SU-DHL-6 (cell line): Measurements from ENCODE around the gene FAM47E.

Source experiments
- H2AFZ ChIP-seq: fragments of 200-600 bp; sonication (generic); 2 replicates; pipeline ENCODE4 v1.6.1; 2014; ENCODE audit warnings: low read depth, mild to moderate bottlenecking, moderate library complexity, mixed read lengths, antibody characterized with exemption, low read length; ENCODE audit not compliant: severe bottlenecking
- H3F3A ChIP-seq: fragments of 200-600 bp; shearing (Covaris generic); 2 replicates; pipeline ENCODE4 v1.6.0; 2016; ENCODE audit warnings: antibody characterized with exemption, mild to moderate bottlenecking; ENCODE audit not compliant: insufficient read depth
- H3K27ac ChIP-seq: fragments of 200-600 bp; sonication (generic); 2 replicates; pipeline ENCODE4 v1.5.1; 2016; ENCODE audit warnings: low read depth, mild to moderate bottlenecking, low read length, moderate library complexity, mixed read lengths
- H3K27me3 ChIP-seq: fragments of 200-600 bp; sonication (generic), shearing (Covaris generic); 2 replicates; pipeline ENCODE4 v1.6.0; 2014; ENCODE audit warnings: mild to moderate bottlenecking, low read length
- H3K36me3 ChIP-seq: fragments of 200-600 bp; sonication (generic); 2 replicates; pipeline ENCODE4 v1.6.1; 2014; ENCODE audit warnings: mild to moderate bottlenecking, low read length, mixed read lengths
- H3K4me2 ChIP-seq: fragments of 300-600, 200-600 bp; shearing (Covaris generic), sonication (generic); 2 replicates; pipeline ENCODE4 v1.6.0; 2014; ENCODE audit warnings: low read length, low read depth, mild to moderate bottlenecking; ENCODE audit not compliant: poor library complexity, severe bottlenecking
- H3K4me3 ChIP-seq: fragments of 200-600 bp; sonication (generic); 2 replicates; pipeline ENCODE4 v1.5.1; 2014; ENCODE audit warnings: antibody characterized with exemption, low read length, mild to moderate bottlenecking, mixed read lengths; ENCODE audit not compliant: insufficient read depth, poor library complexity, severe bottlenecking
- H3K79me2 ChIP-seq: fragments of 200-600 bp; sonication (generic); 2 replicates; pipeline ENCODE4 v1.6.1; 2014; ENCODE audit warnings: mild to moderate bottlenecking, low read length, moderate library complexity; ENCODE audit not compliant: insufficient read depth
- H3K9ac ChIP-seq: fragments of 200-600 bp; sonication (generic); 2 replicates; pipeline ENCODE4 v1.7.0; 2014; ENCODE audit warnings: mild to moderate bottlenecking, low read length
- H3K9me2 ChIP-seq: fragments of 200-600 bp; sonication (generic); replicated peaks from 2 replicates; pipeline ENCODE4 v1.6.1; 2014; ENCODE audit warnings: low read length; ENCODE audit not compliant: insufficient read depth
- H3K9me3 ChIP-seq: fragments of 200-600 bp; sonication (generic); 2 replicates; pipeline ENCODE4 v1.6.1; 2014; ENCODE audit warnings: low read length, mixed read lengths; ENCODE audit not compliant: insufficient read depth
- H4K20me1 ChIP-seq: fragments of 200-600 bp; sonication (generic); 2 replicates; pipeline ENCODE4 v1.6.1; 2014; ENCODE audit warnings: low read depth, mild to moderate bottlenecking, antibody characterized with exemption, low read length, moderate library complexity, mixed read lengths
- EZH2phosphoT487 ChIP-seq: fragments of 200-600 bp; sonication (generic), shearing (Covaris generic); conservative IDR thresholded peaks from 2 replicates; pipeline ENCODE4 v1.6.1; 2018; ENCODE audit warnings: mild to moderate bottlenecking, antibody characterized with exemption, low read length, moderate library complexity, mixed read lengths
- TF ChIP-seq, protein P1 (sequence below): fragments of 200-600 bp; sonication (generic); IDR thresholded peaks from one replicate; pipeline ENCODE4 v1.5.1; 2017; ENCODE audit warnings: antibody characterized with exemption, mild to moderate bottlenecking, low read length, moderate library complexity; ENCODE audit not compliant: insufficient read depth, poor library complexity, severe bottlenecking

The FAM47E gene

GRCh38 chr4:76214177-76214675, 37.3 kb upstream of the FAM47E start:
- Histone ChIP-seq H3K4me2 (peak overlapping the region; percentile 73), H3K27ac (no peak overlapping the region), H4K20me1 (no peaks in the 10 kb centered on the region), H3K9ac (peak overlapping the region; percentile 50), H3K79me2 (no peaks in the 10 kb centered on the region), H3K9me3 (no peaks in the 10 kb centered on the region), H3K27me3 (no peaks in the 10 kb centered on the region), H3K9me2 (no peaks in the 10 kb centered on the region), H3K4me3 (peak overlapping the region; percentile 50), H3K36me3 (no peaks in the 10 kb centered on the region), H2AFZ (peak overlapping the region; percentile 93), H3F3A (no peaks in the 10 kb centered on the region)
- TF ChIP-seq EZH2phosphoT487, result no peak
- TF ChIP-seq, protein P1, sequence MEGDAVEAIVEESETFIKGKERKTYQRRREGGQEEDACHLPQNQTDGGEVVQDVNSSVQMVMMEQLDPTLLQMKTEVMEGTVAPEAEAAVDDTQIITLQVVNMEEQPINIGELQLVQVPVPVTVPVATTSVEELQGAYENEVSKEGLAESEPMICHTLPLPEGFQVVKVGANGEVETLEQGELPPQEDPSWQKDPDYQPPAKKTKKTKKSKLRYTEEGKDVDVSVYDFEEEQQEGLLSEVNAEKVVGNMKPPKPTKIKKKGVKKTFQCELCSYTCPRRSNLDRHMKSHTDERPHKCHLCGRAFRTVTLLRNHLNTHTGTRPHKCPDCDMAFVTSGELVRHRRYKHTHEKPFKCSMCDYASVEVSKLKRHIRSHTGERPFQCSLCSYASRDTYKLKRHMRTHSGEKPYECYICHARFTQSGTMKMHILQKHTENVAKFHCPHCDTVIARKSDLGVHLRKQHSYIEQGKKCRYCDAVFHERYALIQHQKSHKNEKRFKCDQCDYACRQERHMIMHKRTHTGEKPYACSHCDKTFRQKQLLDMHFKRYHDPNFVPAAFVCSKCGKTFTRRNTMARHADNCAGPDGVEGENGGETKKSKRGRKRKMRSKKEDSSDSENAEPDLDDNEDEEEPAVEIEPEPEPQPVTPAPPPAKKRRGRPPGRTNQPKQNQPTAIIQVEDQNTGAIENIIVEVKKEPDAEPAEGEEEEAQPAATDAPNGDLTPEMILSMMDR, result no peak

DNA sequence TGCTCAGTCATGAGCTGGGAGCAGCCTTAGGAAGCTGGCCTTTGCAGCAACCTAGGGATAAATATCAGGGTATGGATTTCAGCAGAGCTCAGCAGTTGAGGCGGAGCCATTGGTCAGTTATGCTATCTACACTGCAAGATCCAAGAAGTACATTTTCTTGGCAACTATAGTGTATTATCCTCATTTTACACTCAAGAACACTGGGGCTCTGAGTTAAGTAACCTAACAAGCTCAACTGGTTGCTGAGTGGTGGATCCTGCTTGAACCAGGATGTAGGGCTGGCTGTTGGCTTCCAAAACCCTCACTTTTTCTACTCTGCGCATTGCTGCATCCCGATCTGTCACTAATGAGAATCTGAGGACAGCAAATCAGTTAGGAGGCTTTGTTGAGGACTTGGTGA, 36.4 kb upstream of the FAM47E start:
- Histone ChIP-seq H3K36me3 (no peaks in the 10 kb centered on the region), H3K4me3 (no peak overlapping the region), H3K27ac (no peak overlapping the region), H4K20me1 (no peaks in the 10 kb centered on the region), H3F3A (no peaks in the 10 kb centered on the region), H3K9me2 (no peaks in the 10 kb centered on the region), H3K27me3 (no peaks in the 10 kb centered on the region), H3K9ac (no peak overlapping the region), H3K79me2 (no peaks in the 10 kb centered on the region), H3K9me3 (no peaks in the 10 kb centered on the region), H2AFZ (no peak overlapping the region), H3K4me2 (no peak overlapping the region)
- TF ChIP-seq, protein P1, result no peak
- no peak for TF ChIP-seq EZH2phosphoT487

GRCh38 chr4:76216524-76216923, 35.0 kb upstream of the FAM47E start:
- no peaks in the 10 kb centered on the region for H3K79me2 ChIP-seq
- no peaks in the 10 kb centered on the region for H3K36me3 ChIP-seq
- H3K9ac ChIP-seq, result no peak overlapping the region
- no peaks in the 10 kb centered on the region for H3K9me2 ChIP-seq
- no peaks in the 10 kb centered on the region for H3K9me3 ChIP-seq
- H3K27ac ChIP-seq, result no peak overlapping the region
- TF ChIP-seq, protein P1, result no peak
- TF ChIP-seq EZH2phosphoT487, result no peak
- no peaks in the 10 kb centered on the region for H3K27me3 ChIP-seq
- no peaks in the 10 kb centered on the region for H3F3A ChIP-seq
- H3K4me3 ChIP-seq, result no peak overlapping the region
- no peak overlapping the region for H3K4me2 ChIP-seq
- no peaks in the 10 kb centered on the region for H4K20me1 ChIP-seq
- H2AFZ ChIP-seq, result no peak overlapping the region
